OCI-LY7 (cell line): Measurements from ENCODE around the gene TAF10.

Source experiments
- CTCF ChIP-seq: fragments of 200-600 bp; sonication (generic); conservative IDR thresholded peaks from 2 replicates; pipeline ENCODE4 v1.5.1; 2014; ENCODE audit warnings: mild to moderate bottlenecking, antibody characterized with exemption, low read length, moderate library complexity, mixed read lengths
- EZH2phosphoT487 ChIP-seq: fragments of 200-600 bp; sonication (generic); IDR thresholded peaks from 2 replicates; pipeline ENCODE4 v1.6.1; 2018; ENCODE audit warnings: low read depth, borderline replicate concordance, mild to moderate bottlenecking, mixed run types, antibody characterized with exemption, low read length, moderate library complexity, mixed read lengths

GRCh38 chr11:6569706-6570105, 42.3 kb downstream of the TAF10 start:
- TF ChIP-seq CTCF (no peak), EZH2phosphoT487 (no peak)
